GM18909 (cell line): ENCODE results near the gene C14orf180.

Experiments used
- ATAC-seq: cut with Tn5 transposase; IDR thresholded peaks from one replicate; pipeline ENCODE4 v1.9.1; 2021; ENCODE audit warnings: mild to moderate bottlenecking; ENCODE audit not compliant: unreplicated experiment, poor library complexity

The C14orf180 gene

DNA sequence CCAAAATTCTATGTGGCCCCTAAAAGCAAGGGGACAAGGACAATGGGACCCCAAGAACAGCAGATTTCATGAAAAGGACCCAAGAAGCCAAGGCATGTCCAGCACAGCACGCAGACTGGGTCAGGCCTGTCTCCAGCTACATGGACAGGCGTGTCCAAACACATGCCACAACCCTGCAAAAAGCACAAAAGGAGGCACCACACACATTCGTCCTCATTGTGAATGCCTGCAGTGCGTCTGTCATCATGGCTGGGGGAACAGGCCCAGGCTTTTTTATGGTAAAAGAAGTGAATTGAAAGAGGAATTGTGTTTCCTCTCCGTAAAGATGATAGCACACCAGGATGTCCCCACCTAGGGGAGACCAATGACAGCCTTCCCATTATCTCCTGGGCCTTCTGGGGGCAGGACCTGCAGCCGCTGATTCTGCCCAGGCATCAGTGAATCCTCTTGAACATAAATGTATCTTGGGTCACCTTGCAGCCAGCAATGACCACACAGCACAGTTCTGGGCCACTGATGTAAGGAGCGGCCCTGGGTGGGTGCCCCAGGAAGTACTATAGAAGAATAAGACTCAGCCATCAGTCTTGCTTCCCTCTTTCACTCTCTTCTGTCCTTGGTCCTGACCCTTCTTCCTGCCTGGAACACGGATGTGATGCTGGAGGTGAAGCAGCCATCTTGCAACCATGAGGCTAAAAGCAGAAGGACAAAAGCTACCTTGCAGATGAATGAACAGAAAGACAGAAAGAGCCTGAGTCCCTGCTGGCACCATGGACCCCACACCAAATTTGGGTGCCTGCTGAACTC, 29.8 kb upstream of the C14orf180 start:
- no peak for ATAC-seq

DNA sequence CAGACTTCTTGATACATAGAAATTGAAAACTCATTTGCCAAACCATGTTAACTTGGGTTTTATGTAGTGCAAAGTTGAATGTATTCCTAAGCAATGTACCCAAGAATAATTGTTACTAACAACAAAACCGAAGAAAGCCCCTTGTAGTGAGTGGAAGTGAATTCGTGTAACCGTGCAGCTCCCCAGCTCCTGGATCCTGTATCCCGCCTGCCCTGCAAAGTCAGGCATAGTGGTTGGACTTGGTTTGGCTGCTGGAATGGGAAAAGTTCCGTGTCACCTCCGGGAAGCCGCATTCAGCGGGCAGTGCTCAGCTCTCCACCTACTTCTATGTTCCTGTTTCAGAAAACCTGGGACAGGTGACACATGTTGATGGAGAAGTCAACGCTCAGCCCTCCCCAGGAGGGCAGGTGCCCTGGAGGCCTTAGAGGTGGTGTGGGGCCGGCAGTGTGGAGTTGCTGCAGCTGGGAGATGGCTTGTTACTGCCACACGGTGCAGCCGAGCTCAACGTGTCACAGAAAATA, 29.2 kb upstream of the C14orf180 start:
- no peak for ATAC-seq

DNA sequence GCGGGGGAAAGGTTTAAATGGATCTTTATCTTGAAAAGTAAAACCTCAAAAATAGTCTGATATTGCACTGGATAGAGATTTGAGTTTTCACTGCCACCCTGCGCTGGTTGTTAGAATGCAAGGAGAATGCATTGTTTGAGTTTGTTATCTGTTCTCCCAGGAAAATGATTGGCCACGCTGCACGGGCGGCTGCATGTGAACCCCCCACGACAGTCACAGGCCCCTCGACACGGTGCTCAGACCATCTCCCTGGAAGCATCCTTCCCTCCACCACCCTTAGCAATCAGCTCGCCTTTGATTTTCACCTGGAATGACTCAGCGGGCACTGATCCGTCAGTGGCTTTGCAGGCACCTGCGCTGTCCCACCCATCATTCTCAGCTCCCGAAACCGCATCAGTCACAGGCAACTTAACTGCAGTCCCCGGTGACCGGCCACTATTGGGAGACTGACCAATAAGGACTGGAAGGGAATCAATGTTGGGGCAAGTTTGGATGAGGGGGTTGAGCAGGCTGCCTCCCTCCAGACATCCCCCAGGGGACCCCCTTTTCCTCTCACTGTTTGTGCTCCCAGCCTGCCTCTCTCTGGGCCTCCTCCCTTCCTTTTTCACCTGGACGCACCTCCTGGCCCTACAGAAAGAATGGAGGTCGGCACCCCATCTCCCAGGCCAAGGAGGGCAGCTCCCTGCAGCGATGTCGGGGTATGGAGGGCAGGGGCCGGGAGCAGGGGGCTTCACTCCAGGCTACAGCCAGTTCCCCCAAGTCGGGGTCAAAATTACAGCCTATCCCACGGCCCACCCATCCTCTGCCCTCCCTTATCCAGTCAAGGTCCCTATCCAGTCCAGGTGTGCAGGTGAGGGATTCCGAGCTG, 28.5 kb upstream of the C14orf180 start:
- no peak for ATAC-seq

DNA sequence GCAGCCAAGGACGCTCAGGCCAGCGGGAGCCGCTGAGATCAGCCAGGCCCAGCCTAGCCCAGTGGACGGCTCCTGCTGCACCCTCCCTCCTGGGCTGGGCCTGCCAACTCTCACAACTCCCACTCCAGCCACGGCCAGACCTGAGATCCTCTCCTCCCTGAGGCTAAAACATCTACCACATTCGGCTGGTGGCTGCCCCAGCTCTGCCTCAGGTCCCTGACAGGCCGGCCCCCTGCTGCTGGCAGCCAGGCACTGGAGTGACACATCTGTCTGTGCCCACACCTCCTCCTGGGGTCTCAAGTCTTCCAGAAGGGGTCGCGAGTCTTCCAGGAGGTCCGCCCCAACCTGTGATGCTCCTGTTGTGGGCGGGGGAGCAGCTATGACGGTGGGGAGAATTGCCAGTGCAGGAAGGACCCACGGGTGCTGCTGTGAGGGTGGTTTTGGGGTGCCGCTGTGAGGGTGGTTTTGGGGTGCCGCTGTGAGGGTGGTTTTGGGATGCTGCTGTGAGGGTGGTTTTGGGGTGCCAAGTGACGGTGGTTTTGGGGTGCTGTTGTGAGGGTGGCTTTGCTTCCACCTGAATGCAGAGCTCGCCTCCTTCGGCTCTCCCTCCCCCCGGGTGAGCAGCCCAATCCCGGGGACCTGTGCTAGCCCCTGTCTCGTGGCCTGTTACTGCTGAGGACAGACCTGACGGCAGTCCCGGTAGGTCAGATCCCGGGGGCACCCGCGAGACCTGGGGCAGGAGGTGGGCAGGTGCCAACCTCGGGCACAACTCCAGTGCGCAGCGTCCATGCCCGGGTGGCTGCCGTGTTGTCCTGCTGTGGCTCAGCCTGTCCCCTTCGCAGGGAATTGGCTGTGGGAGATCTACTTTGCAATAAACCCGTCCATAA, 27.5 kb upstream of the C14orf180 start:
- no peak for ATAC-seq

DNA sequence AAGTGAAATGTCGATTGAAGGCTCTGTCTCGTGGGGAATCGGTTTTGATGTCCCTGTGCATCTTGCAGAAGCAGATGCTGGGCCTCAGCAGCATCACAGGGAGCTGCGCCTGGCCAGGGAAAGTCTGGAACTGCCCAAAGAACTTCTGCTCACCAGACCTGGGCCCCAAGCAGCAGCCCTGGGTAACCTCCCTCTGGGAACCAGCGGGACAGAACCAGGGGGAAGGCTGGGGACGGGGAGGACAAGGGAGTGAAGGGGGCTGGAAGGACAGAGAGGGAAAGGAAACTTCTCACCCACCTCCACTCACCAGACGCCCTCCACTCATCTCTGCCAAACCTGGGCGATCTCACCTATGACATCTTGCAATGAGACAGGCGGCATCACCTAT, 26.8 kb upstream of the C14orf180 start:
- no peak for ATAC-seq

DNA sequence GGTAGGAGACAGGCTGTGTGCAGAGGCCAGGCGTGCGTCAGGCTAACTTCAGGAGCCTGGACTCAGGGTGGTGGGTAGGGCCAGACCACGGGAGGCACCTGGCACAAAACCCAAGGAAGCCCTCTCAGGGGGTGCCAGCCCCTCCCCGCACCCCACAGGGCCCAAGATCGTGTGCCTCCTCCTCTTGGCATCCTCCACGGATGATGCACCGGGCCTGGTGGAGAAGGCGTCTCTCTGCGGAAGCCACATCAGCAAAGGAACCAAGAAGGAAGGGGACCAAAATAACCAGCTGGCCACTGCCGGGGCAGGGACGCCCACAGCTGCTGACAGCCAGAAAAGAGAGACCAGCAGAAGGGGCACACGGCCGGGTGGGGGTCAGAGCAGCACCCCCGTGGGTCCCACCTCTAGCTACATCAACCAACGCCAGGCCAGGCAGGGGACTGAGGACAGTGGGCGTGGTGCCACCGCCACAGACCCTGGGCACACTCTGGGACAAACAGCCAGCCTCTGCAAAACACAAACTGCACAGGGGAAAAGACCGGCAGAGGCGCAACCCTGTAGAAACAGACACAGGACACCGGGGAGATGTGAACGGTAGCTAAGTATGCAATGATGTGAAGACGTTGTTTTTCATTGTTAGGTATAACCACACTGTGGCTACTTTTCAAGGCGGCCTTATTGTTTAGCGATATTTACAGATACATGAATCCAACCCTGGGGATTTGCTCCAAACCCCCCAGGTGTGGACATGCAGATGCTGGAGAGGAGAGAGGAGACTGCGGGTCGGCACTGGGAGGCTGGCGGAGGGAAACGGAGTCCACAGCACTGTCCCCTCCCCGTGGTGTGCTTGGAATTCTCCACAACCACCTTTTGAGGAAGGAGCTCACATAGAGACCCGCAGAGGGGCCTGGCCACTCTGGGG, 26.1 kb upstream of the C14orf180 start:
- ATAC-seq = no peak

DNA sequence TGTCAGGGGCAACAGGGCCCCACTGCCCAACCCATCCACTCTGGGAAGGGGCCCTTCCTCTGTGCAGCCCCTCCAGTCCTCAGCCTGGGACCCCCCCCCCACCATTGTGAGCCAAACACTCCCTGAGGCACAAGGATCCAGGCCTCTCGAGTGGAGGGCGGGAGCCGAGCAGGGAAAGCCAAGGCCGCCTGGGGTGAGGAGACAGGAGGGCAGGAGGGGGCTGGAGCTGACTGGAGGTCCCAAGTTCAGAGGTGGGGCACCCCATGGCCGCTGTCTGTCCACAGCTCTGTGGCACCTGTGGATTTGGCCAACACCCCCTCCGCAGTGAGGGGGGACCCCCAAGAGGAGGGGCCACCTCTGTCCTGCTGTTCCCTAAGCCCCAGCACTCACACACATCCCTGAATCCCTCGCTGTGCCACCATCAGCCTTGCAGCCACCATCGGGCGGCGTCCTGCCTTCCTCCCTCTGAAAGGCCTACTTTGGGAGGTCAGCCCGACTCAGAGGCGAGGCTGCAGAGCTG, 25.4 kb upstream of the C14orf180 start:
- ATAC-seq = no peak

DNA sequence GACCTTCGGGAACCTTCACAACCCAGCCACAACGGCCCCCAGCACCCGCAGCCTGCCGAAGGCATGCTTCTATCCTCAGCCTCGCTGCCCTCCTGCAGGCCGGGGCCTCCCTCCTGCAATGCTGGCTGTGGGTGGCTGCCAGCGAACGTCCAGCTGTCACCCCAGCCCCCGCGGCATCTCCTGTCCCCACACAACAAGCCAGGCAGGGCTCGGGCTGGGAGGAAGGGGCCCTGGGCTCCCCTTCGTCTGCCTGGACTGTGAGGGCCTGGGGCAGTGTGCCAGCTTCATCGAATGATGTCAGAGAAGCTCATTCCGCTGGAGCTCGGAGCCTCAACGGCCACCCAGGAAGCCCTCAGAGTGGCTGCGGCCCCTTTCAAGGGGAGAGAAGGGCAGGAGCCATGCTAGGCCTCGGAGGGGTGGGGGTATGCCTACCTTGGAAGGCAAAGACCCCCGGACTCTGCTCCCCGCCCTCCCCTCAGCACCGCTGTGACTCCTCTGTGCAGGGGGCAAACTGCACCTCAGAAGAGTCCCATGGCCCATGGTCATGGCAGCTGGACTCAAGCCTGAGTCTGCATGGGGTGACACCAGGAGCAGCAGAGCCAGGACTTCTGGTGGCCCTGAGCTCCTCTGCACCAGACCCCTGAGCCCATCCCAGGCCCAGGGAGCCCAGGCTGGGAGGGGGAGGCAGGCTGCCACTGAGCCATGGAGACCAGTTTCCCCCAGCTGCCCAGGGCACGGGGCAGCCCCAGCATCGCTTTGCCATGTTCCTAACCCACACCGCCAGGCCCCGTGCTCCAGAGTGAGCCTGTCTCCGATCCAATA, 24.7 kb upstream of the C14orf180 start:
- no peak for ATAC-seq

DNA sequence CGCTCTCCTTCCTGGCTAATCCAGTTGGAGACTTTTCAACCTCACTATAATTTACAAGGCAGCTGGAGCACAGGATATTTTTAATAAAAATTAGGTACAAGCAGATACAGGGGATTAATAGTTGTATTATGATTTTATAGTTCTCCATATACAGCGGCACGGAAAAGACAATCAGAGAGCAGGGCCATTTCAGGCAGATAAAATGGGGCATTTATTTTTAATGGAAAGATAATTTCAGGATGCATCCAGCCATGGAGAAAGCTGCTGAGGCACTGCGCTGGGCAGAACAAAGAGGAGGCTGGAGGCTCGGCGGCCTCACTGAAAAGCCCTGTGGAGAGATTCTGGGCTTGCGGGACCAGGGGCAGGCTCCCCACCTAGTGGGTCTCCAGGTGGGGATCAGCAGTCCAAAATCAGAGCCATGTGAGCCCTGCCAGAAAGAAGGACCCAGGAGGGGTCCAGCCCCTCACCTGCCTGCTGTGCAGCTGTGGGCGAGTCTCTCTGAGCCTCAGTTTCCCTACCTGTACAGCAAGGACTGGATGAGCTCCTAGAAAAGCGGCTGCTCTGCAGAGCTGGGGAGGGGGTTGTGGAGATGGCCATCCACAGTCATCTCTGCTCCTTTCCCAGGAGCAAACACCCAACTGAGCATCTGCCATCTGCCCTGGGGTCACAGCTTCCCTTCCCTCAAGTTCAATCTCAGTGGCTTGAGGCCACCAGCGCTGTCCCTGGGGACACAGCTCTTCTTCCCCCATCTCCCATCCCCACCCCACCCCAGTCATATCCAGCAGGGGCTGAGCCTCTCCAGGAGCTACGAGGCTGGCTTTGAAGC, 23.9 kb upstream of the C14orf180 start:
- ATAC-seq = no peak

DNA sequence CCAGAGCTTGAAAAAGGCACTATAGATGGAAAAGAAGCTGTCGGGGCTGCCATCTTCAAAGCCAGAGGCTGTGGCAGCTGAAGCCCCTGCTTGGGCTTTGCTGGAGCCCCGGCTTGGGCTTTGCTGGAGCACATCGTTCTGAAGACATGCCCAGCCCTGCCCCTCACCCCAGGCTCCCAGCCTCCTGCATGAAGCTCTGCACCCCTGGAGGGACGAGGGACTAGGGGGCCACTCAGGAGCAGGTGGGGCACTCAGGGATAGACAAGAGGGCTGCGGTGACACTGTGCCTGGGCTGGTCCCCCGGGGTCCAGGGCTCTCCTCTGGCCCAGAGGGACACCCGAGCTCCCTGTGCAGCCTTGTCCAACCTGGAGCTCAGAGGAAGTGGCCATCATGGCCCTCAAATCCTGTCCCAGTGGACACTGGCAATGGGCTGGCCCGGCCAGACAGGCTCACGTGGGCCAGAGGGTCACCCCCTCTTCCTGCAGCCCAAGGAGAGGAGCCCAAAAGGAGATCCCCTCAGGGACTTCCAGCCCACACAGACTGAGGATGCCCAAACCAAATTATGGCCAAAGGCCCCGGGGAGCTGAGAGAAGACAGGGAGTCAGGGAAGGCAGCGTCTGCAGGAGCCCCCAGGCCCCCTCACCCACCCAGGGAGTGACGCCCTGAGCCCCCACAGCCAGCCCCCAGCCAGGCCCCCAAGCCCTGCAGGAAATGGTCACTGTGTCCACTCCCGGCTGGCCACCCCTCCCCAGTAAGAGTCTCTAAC, 23.1 kb upstream of the C14orf180 start:
- ATAC-seq = no peak

DNA sequence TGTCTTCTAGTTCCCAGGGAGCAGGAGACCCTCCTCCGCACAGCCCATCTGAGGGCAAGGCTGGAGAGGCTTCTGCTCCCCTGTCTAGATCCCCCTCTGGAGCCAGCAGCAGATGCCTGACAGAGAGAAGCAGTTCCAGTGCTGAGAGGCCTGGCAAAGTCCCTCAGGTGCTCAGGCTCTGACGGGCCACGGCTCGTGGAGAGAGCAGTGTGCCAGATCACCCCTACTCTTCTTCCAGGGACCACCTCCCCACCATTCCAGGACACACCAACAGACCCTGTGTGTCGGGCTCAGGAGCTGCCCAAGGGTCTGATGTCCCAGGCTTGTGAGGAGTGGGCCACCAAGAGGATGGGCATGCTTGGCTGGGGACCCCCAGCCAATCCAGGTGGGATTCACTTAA, 22.5 kb upstream of the C14orf180 start:
- no peak for ATAC-seq

DNA sequence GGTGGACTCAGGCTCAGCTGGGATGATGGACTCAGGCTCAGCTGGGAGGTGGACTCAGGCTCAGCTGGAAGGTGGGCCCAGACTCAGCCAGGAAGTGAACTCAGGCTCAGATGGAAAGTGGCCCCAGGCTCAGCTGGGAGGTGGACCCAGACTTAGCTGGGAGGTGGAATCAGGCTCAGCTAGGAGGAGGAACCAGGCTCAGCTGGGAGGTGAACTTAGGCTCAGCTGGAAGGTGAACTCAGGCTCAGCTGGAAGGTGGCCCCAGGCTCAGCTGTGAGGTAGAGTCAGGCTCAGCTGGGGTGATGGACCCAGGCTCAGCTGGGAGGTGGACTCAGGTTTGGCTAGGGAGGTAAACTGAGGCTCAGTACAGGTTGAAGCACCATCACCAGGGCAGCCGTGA, 21.8 kb upstream of the C14orf180 start:
- ATAC-seq = no peak

DNA sequence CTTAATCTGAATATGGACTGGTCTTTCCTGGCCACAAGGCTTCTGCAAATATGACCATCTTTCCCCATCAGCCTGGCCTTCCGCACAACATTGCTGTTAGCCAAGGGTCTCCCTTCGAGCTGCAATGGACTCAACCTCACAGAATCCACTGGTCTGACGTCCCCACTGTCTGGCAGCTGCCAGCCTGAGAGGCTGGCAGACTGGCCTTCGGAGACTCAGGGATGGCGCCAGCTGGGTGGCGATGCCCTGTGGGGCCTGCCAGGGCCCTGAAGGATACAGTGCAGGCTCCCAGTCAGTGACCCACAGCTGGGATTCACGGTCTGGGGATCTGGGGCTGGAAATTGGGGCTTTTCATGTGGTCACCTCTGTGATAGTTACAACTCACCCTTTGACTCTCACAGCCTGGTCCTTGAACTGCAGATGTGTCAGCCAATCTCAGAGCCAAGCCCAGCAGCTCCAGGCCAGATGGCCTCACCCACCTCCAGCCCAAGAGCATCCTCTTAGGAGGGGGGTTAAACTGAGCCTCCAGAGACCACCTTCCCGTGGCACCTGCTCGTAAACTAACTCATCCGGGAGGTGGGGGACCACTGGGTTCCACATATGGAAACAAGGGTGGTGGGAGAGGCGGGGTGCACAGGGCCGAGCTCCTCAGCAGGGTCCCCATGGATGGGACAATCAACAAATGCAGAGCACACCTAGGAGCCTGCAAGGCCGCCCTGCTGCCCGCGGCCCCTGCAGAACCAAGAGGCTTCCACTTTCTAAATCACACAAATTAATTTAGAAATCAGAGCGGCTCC, 21.1 kb upstream of the C14orf180 start:
- ATAC-seq = no peak

DNA sequence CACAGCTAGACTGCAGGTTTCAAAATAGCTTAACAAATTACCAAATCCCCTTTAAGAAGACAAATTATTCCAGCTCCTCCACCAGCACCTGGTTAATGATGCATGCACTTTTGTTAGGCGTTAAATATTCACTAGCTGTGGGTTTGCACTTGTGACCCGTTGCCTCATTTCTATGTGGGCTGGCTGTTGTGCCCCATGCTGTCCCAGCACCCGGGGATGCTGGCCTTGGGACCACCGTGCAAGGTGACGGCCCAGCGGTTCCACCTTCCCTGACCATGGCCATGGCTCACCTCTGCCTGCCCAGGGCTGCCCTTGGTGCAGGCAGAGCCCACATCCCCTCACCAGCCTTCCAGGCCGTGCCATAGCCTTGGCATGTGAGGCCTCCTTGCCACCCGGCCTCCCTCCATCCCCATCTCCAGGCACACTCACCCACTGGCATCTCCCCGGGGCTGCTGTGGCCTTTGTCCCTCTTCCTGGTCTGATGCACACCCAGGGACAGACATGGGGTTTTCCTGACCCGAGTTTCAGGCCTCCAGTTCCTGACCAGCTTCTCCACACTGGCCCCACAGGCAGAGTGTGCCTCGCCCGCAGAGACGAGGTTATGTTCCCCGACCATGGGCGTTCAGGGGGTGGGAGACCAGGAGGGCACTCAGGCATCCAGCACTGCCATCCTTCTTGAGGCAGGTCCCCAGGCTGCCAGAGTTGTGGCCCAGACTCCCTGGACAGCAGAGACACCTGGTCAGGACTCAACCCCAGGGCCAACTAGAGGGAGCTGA, 20.3 kb upstream of the C14orf180 start:
- ATAC-seq = no peak
